ENCODE results near the gene C3orf20.

C3orf20 gene

GRCh38 chr3:14818804-14819500 is 144.0 kb downstream of the C3orf20 start, which contains the start of gene FGD5:
FGD5 (plus strand) TSS chr3:14818962; CDS start chr3:14819072, 110 bp downstream.
- TF ChIP-seq, protein P1, sequence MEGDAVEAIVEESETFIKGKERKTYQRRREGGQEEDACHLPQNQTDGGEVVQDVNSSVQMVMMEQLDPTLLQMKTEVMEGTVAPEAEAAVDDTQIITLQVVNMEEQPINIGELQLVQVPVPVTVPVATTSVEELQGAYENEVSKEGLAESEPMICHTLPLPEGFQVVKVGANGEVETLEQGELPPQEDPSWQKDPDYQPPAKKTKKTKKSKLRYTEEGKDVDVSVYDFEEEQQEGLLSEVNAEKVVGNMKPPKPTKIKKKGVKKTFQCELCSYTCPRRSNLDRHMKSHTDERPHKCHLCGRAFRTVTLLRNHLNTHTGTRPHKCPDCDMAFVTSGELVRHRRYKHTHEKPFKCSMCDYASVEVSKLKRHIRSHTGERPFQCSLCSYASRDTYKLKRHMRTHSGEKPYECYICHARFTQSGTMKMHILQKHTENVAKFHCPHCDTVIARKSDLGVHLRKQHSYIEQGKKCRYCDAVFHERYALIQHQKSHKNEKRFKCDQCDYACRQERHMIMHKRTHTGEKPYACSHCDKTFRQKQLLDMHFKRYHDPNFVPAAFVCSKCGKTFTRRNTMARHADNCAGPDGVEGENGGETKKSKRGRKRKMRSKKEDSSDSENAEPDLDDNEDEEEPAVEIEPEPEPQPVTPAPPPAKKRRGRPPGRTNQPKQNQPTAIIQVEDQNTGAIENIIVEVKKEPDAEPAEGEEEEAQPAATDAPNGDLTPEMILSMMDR (conservative IDR thresholded peaks at IDR 0.05; ENCODE audit: low read depth, low read length): no peak
- no peak for DNase-seq (ENCODE audit: low read depth)
- no peak within 1 kb of the TSS for H3K4me3 ChIP-seq (ENCODE audit: low read depth, low read length)

DNA sequence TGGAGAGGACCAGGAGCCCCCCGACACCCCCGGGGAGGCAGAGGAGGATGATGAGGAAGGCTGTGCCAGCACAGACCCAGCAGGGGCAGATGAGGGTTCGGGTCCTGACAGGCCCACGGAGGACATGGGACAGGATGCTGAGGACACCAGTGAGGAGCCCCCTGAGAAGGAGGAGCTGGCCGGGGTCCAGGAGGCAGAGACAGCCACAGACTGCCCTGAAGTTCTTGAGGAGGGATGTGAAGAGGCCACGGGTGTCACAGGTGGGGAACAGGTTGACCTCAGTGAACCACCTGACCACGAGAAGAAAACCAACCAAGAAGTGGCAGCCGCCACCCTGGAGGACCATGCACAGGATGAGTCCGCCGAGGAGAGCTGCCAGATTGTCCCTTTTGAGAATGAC is 144.7 kb downstream of the C3orf20 start:
- TF ChIP-seq, protein P1 (conservative IDR thresholded peaks at IDR 0.05; ENCODE audit: low read depth, low read length): no peak
- H3K4me3 ChIP-seq (ENCODE audit: low read depth, low read length): no peak overlapping the region
- DNase-seq (ENCODE audit: low read depth): no peak

DNA sequence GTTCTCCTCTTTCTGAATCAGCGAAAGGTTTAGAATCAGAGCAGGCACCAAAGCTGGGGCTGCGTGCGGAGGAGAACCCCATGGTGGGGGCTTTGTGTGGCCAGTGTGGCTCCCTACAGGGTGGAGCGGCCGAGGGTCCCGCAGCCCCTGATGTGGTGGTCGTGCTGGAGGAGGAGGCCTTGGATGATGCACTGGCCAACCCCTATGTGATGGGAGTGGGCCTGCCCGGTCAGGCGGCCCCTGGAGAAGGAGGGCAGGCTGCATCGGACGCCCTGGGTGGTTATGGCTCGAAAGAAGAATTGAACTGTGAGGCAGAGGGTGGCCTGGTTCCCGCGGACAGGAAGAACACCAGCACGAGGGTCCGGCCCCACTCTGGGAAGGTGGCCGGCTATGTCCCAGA is 145.2 kb downstream of the C3orf20 start:
- TF ChIP-seq, protein P1 (conservative IDR thresholded peaks at IDR 0.05; ENCODE audit: low read depth, low read length): no peak
- DNase-seq (ENCODE audit: low read depth): no peak
- H3K4me3 ChIP-seq (ENCODE audit: low read depth, low read length): no peak overlapping the region

DNA sequence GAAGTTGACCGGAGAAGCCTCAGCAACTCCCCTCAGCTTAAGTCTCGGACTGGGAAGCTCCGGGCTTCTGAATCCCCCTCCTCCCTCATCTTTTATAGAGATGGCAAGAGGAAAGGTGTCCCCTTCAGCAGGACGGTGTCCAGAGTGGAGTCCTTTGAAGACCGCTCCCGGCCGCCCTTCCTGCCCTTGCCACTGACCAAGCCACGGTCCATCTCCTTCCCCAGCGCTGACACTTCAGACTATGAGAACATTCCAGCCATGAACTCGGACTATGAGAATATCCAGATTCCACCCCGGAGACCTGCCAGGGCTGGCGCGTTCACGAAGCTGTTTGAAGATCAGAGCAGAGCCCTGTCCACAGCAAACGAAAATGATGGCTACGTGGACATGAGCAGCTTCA is 146.2 kb downstream of the C3orf20 start:
- no peak overlapping the region for H3K4me3 ChIP-seq (ENCODE audit: low read depth, low read length)
- DNase-seq (ENCODE audit: low read depth): no peak
- TF ChIP-seq, protein P1 (conservative IDR thresholded peaks at IDR 0.05; ENCODE audit: low read depth, low read length): no peak

DNA sequence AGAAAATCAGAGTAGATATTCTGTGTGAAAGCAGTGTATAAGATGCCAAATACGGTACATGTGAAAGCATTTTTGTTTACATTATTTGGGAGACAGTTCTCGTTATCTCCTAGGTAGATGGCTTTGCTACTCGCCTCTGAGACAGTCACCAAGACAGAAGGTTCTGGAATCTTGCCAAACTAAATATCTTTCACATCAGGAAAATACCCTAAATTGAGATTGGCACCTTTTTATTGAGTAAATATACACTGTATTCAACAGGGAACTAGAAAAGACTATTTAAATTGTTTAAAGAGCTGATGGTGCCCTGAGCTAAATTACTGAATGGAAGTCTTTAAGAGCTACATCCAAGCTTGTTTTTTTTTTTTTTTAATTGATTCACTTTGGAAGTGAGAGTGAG is 147.2 kb downstream of the C3orf20 start:
- DNase-seq (ENCODE audit: low read depth): no peak
- TF ChIP-seq, protein P1 (conservative IDR thresholded peaks at IDR 0.05; ENCODE audit: low read depth, low read length): no peak
- no peak overlapping the region for H3K4me3 ChIP-seq (ENCODE audit: low read depth, low read length)

Measured in choroid plexus epithelial cell (primary cell).